GM12801 (cell line): ENCODE measurements around the gene AQP9.

Experiments
- CTCF ChIP-seq: IDR thresholded peaks from one replicate; pipeline ENCODE4 v1.5.1; 2011; ENCODE audit warnings: control low read depth; ENCODE audit not compliant: insufficient read length; ENCODE audit errors: extremely low read depth

AQP9 gene

GRCh38 chr15:58111718-58112104 lies 26.5 kb upstream of the AQP9 start:
- TF ChIP-seq CTCF: no peak

GRCh38 chr15:58114388-58114787 lies 23.8 kb upstream of the AQP9 start:
- TF ChIP-seq CTCF: no peak

- TF ChIP-seq CTCF: no peak
Measured at GRCh38 chr15:58114812-58115211, 23.4 kb upstream of the AQP9 start.

GRCh38 chr15:58115692-58116091 lies 22.5 kb upstream of the AQP9 start:
- no peak for TF ChIP-seq CTCF

GRCh38 chr15:58117619-58118018 lies 20.6 kb upstream of the AQP9 start:
- no peak for TF ChIP-seq CTCF

- TF ChIP-seq CTCF: no peak
Measured at GRCh38 chr15:58118272-58118671, 19.9 kb upstream of the AQP9 start.

- TF ChIP-seq CTCF: no peak
Measured at GRCh38 chr15:58119016-58119415, 19.2 kb upstream of the AQP9 start.

- no peak for TF ChIP-seq CTCF
Measured at GRCh38 chr15:58124585-58124984, 13.6 kb upstream of the AQP9 start.
